HG03039 (cell line): ENCODE results near the gene AQP4.

Experiments used
- ATAC-seq: cut with Tn5 transposase; IDR thresholded peaks from one replicate; pipeline ENCODE4 v1.9.1; 2021; ENCODE audit warnings: mild to moderate bottlenecking, moderate library complexity; ENCODE audit not compliant: unreplicated experiment

AQP4 gene

GRCh38 chr18:26843760-26844159, 21.7 kb downstream of the AQP4 start:
- ATAC-seq = no peak

GRCh38 chr18:26840965-26841364, 24.5 kb downstream of the AQP4 start:
- ATAC-seq = no peak

- ATAC-seq = no peak
Measured at GRCh38 chr18:26839609-26840008, 25.9 kb downstream of the AQP4 start.

- no peak for ATAC-seq
Measured at GRCh38 chr18:26832302-26832701, 33.2 kb downstream of the AQP4 start.

GRCh38 chr18:26827581-26827980, 37.9 kb downstream of the AQP4 start:
- no peak for ATAC-seq

- no peak for ATAC-seq
Measured at GRCh38 chr18:26826656-26827235, 38.8 kb downstream of the AQP4 start.

GRCh38 chr18:26821181-26821580, 44.3 kb downstream of the AQP4 start:
- no peak for ATAC-seq

- ATAC-seq = no peak
Measured at GRCh38 chr18:26819046-26819445, 46.5 kb downstream of the AQP4 start.

GRCh38 chr18:26818461-26818860, 47.0 kb downstream of the AQP4 start:
- ATAC-seq = no peak

- peak; percentile 58 for ATAC-seq
Measured at GRCh38 chr18:26813043-26813442, 52.5 kb downstream of the AQP4 start.

GRCh38 chr18:26812462-26812861, 53.0 kb downstream of the AQP4 start:
- no peak for ATAC-seq

- no peak for ATAC-seq
Measured at GRCh38 chr18:26809346-26809745, 56.2 kb downstream of the AQP4 start.

- ATAC-seq = no peak
Measured at GRCh38 chr18:26806224-26806623, 59.3 kb downstream of the AQP4 start.

- ATAC-seq = no peak
Measured at GRCh38 chr18:26804519-26804918, 61.0 kb downstream of the AQP4 start.

GRCh38 chr18:26803643-26804042, 61.9 kb downstream of the AQP4 start:
- ATAC-seq = no peak

GRCh38 chr18:26802330-26803200, 62.9 kb downstream of the AQP4 start:
- ATAC-seq = no peak
